B cell (primary cell): ENCODE data around the gene SGTA. TPM values are rescaled to one million over a fixed set of nuclear protein-coding genes. Genes with fewer than 3 reads are reported as not detected.

Source experiments
- ATAC-seq: fragments of 200-7000 bp; cut with Tn5 transposase; one replicate; pipeline ENCODE4 v1.10.0; 2021; ENCODE audit warnings: low read depth, mild to moderate bottlenecking, moderate number of reproducible peaks, moderate library complexity
- CTCF ChIA-PET: fragments of 350-600 bp; sonication (Branson Sonifier 250); formaldehyde crosslinking; loops from one replicate; lab custom pipeline; 2021; ENCODE audit warnings: antibody characterized with exemption, inconsistent platforms; lab: Charles Lee
- POLR2A ChIA-PET: fragments of 350-600 bp; sonication (Branson Sonifier 250); formaldehyde crosslinking; loops from one replicate; lab custom pipeline; 2021; ENCODE audit warnings: antibody characterized with exemption; lab: Charles Lee
- DNase-seq: peaks from one replicate; pipeline ENCODE4 v3.0.0; 2013
- H2AFZ ChIP-seq: 2 replicates; pipeline ENCODE4 v1.6.1; 2012; ENCODE audit warnings: mild to moderate bottlenecking, low read depth, low read length; ENCODE audit not compliant: insufficient read depth, poor library complexity, severe bottlenecking
- H3K27ac ChIP-seq, 2 donors: 1 replicate in 1 of 2; 2 replicates in 1 of 2; pipeline ENCODE4 v1.5.1; 2012 to 2013; ENCODE audit warnings: low read length in 2 of 2, mild to moderate bottlenecking in 2 of 2, moderate library complexity in 1 of 2
- H3K27me3 ChIP-seq, 4 experiments: fragments of 200-600 bp in 1 of 4; sonication (generic) in 1 of 4; replicated peaks in 1 of 4; 1 replicate in 2 of 4; 2 replicates in 2 of 4; pipeline versions ENCODE4 v1.6.1 to v1.7.0; 2013 to 2016; ENCODE audit warnings: low read length in 3 of 4, mild to moderate bottlenecking in 2 of 4, mixed read lengths in 1 of 4, moderate library complexity in 1 of 4; ENCODE audit not compliant: insufficient read depth in 4 of 4, control insufficient read depth in 3 of 4; ENCODE audit errors: control extremely low read depth in 1 of 4
- H3K36me3 ChIP-seq, 2 experiments: replicated peaks in 1 of 2; 1 replicate in 1 of 2; 2 replicates in 1 of 2; pipeline versions ENCODE4 v1.6.1 to v1.7.1; 2013; ENCODE audit warnings: low read length in 1 of 2; ENCODE audit not compliant: insufficient read depth in 2 of 2, control insufficient read depth in 1 of 2; ENCODE audit errors: control extremely low read depth in 1 of 2, extremely low read depth in 1 of 2
- H3K4me1 ChIP-seq, 2 donors: fragments of 200-600 bp in 1 of 2; sonication (generic) in 1 of 2; 1 replicate in 1 of 2; 2 replicates in 1 of 2; pipeline versions ENCODE4 v1.5.1 to v1.6.1; 2013 to 2017; ENCODE audit warnings: low read length in 2 of 2; ENCODE audit not compliant: control insufficient read depth in 2 of 2, insufficient read depth in 2 of 2
- H3K4me2 ChIP-seq: replicated peaks from 2 replicates; pipeline ENCODE3; 2012; ENCODE audit warnings: mild to moderate bottlenecking, low read depth, low read length; ENCODE audit not compliant: poor library complexity, severe bottlenecking
- H3K4me3 ChIP-seq, 5 experiments: fragments of 200-600 bp in 1 of 5; sonication (generic) in 1 of 5; 1 replicate in 3 of 5; 2 replicates in 2 of 5; pipeline versions ENCODE4 v1.5.1 to v1.7.0; 2011 to 2016; ENCODE audit warnings: low read length in 4 of 5, mild to moderate bottlenecking in 4 of 5, low read depth in 2 of 5, control low read depth in 1 of 5, moderate library complexity in 1 of 5; ENCODE audit not compliant: insufficient read depth in 1 of 5; ENCODE audit errors: control extremely low read depth in 1 of 5, extremely low read depth in 1 of 5
- H3K79me2 ChIP-seq: fragments of 200-600 bp; sonication (generic); one replicate; pipeline ENCODE4 v1.6.0; 2016; ENCODE audit warnings: low read length; ENCODE audit not compliant: control insufficient read depth, insufficient read depth
- H3K9ac ChIP-seq: fragments of 200-600 bp; sonication (generic); 2 replicates; pipeline ENCODE4 v1.6.1; 2017; ENCODE audit warnings: mild to moderate bottlenecking, low read length, moderate library complexity
- H3K9me3 ChIP-seq, 3 donors: one replicate each; pipeline versions ENCODE4 v1.6.1 to v1.7.1; 2013; ENCODE audit warnings: low read length in 2 of 3; ENCODE audit not compliant: control insufficient read depth in 2 of 3, insufficient read depth in 1 of 3; ENCODE audit errors: control extremely low read depth in 1 of 3
- H4K20me1 ChIP-seq: 2 replicates; pipeline ENCODE4 v1.6.0; 2012; ENCODE audit warnings: mild to moderate bottlenecking, low read length; ENCODE audit not compliant: insufficient read depth, control insufficient read depth, poor library complexity, severe bottlenecking
- H3K27ac Mint-ChIP-seq: one replicate; pipeline ENCODE4 v1.8.0; 2021; ENCODE audit warnings: mixed read lengths
- H3K27me3 Mint-ChIP-seq: one replicate; pipeline ENCODE4 v1.8.0; 2021; ENCODE audit warnings: mixed read lengths
- H3K4me1 Mint-ChIP-seq: one replicate; pipeline ENCODE4 v1.8.0; 2021; ENCODE audit warnings: mixed read lengths
- H3K4me3 Mint-ChIP-seq: one replicate; pipeline ENCODE4 v1.8.0; 2021; ENCODE audit warnings: mixed read lengths
- H3K9me3 Mint-ChIP-seq: one replicate; pipeline ENCODE4 v1.8.0; 2022; ENCODE audit warnings: mixed read lengths; ENCODE audit not compliant: insufficient read depth
- CTCF ChIP-seq: fragments of 200-600 bp; IDR thresholded peaks from one replicate; pipeline ENCODE4 v1.8.0; 2022; ENCODE audit warnings: antibody characterized with exemption, mild to moderate bottlenecking
- EZH2 ChIP-seq: IDR thresholded peaks from 2 replicates; pipeline ENCODE4 v1.6.1; 2012; ENCODE audit warnings: borderline replicate concordance, low read depth, mild to moderate bottlenecking, moderate library complexity, low read length; ENCODE audit not compliant: insufficient read depth, poor library complexity, severe bottlenecking
- WGBS: methylation state at CpG from one replicate; pipeline ENCODE4 v1.1.5; 2013; ENCODE audit warnings: missing lambda C conversion rate; ENCODE audit not compliant: insufficient coverage; 5-methylcytosine and 5-hydroxymethylcytosine counted together
- intact Hi-C: fragments of 100-400 bp; cut with micrococcal nuclease; formaldehyde crosslinking; loops from one replicate; pipeline ENCODE4 v1.10.0; 2022
- polyA plus RNA-seq: library from polyadenylated mRNA; depleted of rRNA; stranded (reverse); fragments of >200 nt; gene quantifications from 2 replicates; pipeline ENCODE4 v1.2.3, GENCODE V29; 2012
- total RNA-seq, 2 donors: library from RNA; stranded (reverse); fragments of 120-200 nt in 1 of 2; gene quantifications; 1 replicate in 1 of 2; 2 replicates in 1 of 2; pipeline versions ENCODE4 v1.2.3 to v1.2.4, GENCODE V29; 2013 to 2022

SGTA gene
- total and polyA plus RNA-seq, 2 donors (not counting 1 experiment from before 2014, with no cell fraction given): 36.6 to 42.0 TPM

- POLR2A ChIA-PET: no interaction called here
- Mint-ChIP-seq H3K27me3 (no peaks in the 10 kb centered on the region), H3K27ac (no peak overlapping the region), H3K4me1 (no peaks in the 10 kb centered on the region), H3K9me3 (no peaks in the 10 kb centered on the region), H3K4me3 (no peak overlapping the region)
- Histone ChIP-seq H3K4me2 (no peak overlapping the region), H3K9ac (no peak overlapping the region), H4K20me1 (peaks cover 2% of the 10 kb centered on the region), H3K4me1 (no peaks in the 10 kb centered on the region), H3K27ac (no peak overlapping the region), H2AFZ (no peak overlapping the region), H3K4me3 (no peak overlapping the region), H3K36me3 (peaks cover 3 to 62% of the 10 kb centered on the region in 2 experiments), H3K27me3 (no peaks in the 10 kb centered on the region), H3K79me2 (no peaks in the 10 kb centered on the region), H3K9me3 (no peaks in the 10 kb centered on the region)
- ATAC-seq (no peak), DNase-seq (no peak)
- CTCF ChIA-PET: no interaction called here
- no peak for TF ChIP-seq CTCF
- no peak for TF ChIP-seq EZH2
- 97% methylated on average over 38 of the region's 43 CpGs for WGBS
- intact Hi-C loops: no loop called here
These were observed 20.9 kb downstream of the SGTA start for GRCh38 chr19:2761876-2762782.

GRCh38 chr19:2761309-2761677 lies 21.8 kb downstream of the SGTA start:
- Histone ChIP-seq H2AFZ (no peak overlapping the region), H3K79me2 (no peaks in the 10 kb centered on the region), H3K27me3 (no peaks in the 10 kb centered on the region), H3K27ac (no peak overlapping the region), H3K9me3 (no peaks in the 10 kb centered on the region), H4K20me1 (no peaks in the 10 kb centered on the region), H3K4me2 (no peak overlapping the region), H3K36me3 (peaks cover 3 to 60% of the 10 kb centered on the region in 2 experiments), H3K4me1 (no peaks in the 10 kb centered on the region), H3K9ac (no peak overlapping the region), H3K4me3 (no peak overlapping the region)
- TF ChIP-seq EZH2: no peak
- no peak for TF ChIP-seq CTCF
- ChIA-PET POLR2A (no interaction called here), CTCF (no interaction called here)
- 96% methylated on average over 16 of the region's 16 CpGs for WGBS
- H3K27me3 Mint-ChIP-seq: no peaks in the 10 kb centered on the region
- DNase-seq (no peak), ATAC-seq (no peak)
- no peaks in the 10 kb centered on the region for H3K9me3 Mint-ChIP-seq
- no peaks in the 10 kb centered on the region for H3K4me1 Mint-ChIP-seq
- no peak overlapping the region for H3K27ac Mint-ChIP-seq
- H3K4me3 Mint-ChIP-seq: no peak overlapping the region
- intact Hi-C loops: no loop called here
